ENCODE results near the gene CNOT3.
"Not testable (repeated sequence)": the region's sequence is repeated elsewhere in the genome, so short reads cannot be mapped to it uniquely, and the experiment has no call there.

Gene CNOT3

DNA sequence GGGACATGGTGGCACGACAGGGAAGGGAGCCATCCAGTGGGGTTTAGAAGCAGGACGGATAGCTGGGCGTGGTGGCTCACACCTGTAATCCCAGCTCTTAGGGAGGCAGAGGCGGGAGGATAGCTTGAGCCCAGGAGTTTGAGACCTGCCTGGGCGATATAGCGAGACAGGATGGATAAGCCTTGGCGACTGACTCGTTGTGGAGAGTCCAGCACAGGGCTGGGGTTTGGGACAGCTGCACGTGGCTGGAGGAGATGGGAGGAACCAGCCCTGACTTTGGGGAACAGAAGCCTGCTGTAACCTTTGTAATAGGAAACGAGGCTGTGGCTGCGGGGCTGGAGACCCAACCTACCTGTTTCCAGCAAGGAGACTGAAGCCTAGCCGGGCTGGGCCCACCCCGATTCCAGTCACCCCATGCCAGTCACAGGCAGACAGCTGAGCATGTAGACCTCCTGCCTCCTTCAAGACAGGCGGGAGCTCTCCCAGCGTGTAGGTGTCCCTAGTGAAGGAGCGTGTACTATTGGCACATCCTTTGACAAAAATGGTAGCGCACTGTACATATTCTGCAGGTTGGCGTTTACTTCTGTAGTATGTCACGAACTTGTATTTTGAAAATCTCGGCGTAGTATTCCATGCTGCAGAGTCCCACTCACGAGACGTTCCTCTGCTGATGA lies 13.9 kb downstream of the CNOT3 start:
- no peak for DNase-seq

DNA sequence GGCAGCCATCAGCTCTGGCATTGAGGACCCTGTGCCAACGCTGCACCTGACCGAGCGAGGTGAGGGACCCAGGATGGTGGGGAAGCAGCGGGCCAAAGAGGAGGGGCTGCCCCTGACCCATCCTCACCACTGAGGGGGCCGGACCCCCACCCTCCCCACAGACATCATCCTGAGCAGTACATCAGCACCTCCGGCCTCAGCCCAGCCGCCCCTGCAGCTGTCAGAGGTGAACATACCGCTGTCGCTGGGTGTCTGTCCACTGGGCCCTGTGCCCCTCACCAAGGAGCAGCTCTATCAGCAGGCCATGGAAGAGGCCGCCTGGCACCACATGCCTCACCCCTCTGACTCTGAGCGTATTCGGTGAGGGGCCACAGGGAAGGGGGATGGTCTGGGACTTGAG lies 14.7 kb downstream of the CNOT3 start:
- no peak for DNase-seq

DNA sequence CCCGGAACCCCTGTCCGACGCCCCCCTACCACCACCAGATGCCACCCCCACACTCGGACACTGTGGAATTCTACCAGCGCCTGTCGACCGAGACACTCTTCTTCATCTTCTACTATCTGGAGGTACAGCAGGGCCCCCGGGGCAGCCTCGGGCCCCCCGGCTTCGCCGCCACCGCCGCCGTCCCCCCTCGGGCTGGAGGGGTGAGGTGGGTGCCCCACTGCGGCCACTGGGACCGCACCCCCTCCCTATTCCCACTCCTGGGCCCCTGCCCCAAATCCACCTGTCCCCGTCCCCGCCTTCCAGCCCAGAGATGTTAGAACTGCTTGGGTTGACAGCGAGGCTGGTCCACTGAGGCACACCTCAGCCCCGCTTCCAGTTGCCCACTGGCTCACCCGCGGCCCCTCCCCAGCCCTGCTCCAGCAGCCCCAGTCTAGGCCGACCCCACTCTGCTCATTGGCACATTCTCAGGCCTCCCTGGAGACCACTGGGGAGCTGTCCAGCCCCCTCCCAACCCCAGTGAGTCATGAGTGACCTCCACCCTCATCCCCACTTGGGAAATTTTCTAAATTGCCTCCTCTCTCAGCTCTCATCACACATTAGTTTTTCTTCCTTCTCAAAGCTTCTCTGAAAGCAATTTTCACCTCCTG lies 15.4 kb downstream of the CNOT3 start:
- no peak for DNase-seq

DNA sequence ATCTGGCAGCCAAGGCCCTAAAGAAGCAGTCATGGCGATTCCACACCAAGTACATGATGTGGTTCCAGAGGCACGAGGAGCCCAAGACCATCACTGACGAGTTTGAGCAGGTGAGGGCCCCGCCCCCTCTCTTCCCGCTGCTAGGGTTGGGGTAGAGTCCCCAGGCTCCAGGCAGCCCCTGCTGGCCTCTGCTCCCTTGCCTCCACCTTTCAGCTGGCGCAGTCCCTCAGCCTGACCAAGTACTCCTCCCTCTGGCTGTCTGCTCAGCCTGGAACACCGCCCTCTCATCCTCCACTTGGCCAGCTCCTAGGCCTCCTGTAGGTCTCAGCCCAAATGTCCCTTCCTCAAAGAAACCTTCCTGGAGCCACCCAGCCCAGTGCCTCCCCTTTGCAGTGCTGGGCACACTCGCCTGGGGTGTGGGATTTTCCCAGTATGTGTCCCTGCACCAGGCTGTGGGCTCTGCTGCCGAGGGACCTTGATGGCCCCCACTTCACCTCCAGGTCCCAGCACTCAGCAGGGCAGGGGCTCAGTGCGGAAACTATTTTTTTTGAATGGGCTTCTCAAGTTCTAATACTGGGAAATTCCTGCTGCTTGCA lies 16.3 kb downstream of the CNOT3 start:
- DNase-seq: no peak

DNA sequence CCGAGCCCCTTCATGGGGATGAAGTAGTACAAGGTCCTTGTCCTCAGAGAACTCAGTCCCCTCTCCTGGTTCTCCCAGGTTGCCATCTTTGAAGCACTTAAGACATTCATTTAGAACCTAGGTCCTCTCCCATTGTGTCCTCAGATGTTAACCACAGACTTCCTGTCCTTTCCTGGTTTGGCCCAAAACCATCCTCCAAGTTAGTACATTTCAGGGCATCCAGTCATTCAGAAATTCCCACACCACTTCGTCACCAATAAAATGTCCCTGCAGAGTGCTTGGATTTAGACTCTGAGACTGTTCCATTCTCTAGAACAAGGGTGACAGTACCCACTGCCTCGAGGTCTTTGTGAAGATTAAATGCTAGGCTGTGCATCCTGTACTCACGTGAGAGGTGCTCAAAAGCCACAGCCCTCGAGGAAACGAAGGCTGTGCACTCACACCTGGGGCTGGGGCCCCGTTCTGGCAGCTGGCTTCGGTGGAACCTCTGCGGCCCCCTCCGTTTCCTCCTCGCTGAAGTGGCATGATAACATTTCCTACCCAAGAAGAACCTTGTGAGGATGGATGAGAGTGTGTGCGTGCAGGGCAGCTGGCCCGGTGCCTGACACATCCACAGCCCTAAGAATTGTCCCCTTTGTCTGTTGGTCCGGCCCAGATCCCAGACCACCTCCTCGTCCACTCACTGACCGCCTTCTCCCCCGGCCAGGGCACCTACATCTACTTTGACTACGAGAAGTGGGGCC lies 17.2 kb downstream of the CNOT3 start:
- peak in 3 of 5 experiments; percentile 33 to 92 (median 41) for DNase-seq

DNA sequence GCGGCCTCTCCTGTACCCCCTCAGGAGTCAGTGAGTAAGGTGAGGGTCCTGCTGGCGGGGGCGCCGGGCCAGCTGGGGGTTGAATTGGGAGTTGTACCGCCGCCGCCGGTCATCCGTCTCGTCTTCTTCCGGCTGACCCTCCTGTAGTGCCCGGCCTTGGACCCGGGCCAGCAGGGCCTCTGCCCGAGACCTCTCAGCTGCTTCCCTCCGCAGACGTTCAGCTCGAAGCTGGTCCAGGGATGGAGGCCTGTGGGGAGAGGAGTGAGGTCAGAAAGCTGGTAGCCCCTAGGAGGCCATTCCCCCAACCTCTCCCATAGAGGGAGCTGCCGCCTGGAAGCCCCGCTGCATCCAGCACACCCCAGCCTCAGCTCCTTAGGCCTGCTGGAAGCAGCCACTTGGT lies 18.1 kb downstream of the CNOT3 start:
- DNase-seq: no peak

DNA sequence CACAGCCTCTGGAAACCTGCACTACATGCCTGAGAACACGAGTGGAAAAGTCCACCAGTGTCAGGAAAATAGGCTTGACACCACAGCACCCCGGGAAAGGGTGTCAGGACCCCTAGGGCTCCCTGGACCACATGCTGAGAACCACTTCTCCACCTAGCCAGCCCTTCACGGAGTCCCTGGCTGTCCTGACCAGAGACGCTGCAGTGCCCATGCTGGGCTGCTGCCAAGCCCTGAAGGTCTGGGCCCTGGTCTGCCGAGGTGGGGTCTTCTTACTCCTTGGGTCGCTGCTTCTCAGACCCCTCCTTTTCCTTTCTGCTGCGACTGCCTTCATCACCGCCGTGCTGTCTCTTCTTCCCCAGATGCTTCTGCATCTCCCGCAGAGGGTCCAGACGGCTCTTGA lies 18.9 kb downstream of the CNOT3 start:
- no peak for DNase-seq

DNA sequence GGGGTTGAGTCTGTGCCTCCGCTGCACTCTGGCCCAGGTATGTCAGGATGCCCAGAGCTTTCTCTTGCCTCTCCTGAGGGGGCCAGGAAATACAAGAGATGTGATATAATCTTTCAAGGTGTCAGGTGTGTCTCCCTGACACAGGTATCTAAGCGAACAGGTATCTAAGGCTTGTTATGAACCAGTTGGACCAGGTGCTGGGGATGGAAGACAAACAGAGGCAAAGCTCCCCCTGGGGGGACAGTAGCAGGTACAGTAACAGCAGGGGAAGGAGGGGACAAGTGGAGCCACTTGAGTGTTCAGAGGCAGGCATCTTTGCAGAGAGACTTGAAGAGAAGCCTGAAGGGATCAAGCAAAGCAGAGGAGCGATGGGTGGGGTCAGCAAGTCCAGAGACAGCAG lies 19.4 kb downstream of the CNOT3 start:
- DNase-seq: no peak

DNA sequence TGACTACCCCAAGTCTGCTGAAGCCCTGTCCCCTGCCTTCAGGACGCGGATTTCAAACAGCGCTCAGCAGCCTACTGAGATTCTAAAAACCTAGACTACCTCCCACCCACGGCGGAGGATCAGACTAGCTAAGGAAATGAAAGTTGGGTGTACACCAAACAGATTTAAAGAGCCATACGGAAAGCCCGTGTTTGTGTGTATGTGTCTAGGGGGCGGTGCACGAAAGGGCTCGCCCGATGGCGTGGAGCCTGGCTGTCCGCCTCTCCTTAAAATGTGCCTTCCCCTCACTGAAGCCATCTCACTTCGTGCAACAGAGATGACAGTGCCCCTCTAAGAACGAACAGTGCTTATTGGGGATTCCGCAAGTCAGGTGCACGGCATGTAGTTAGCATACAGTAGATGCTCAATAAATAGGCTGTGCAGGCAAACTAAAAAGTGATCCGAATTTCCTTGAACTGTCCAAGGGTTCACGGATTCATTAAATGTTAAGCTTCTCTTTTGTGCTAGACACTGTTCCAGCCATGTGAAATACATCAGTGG lies 21.3 kb downstream of the CNOT3 start:
- DNase-seq: peak in 3 of 5 experiments; percentile 15 to 70 (median 21)

DNA sequence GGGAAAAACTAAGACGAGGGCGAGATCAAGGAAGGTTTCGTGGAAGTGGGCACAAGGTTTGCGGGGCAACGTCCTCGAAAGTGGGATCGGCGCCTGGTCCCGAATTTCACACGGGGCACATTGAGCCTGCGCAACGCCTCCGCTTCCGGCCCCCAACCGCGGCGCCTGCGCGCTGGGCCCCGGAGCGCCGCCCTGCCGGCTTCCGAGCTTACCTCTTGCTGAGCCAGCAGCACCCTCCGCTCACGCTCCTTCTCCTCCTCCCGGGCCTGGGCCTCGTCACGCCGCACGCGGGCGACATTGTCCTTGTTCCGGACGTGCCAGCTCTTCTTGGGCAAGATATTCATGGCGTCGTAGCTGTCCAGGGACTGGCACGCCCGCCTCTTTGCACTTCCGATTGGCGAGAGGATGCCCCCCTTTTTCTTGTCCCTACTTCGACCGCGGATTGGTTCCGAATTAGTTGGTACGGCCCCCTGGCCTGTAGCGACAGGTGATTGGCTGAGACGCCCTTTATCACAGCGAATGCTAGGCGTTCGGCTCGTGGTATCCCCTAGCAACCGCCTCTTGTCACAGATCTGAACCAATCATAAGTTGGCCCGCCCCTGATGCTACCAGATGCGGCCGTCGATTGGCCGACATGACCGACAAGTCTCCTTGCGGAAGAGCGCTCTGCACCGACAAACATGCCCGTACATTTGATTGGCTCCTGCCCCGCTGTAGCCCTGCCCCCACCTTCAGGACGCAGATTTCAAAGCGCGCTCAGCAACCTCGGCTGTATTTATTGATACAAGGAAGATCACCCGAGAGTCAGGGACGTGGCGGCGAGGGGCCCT lies 22.0 kb downstream of the CNOT3 start, which contains the start of gene LENG1:
TSS of gene LENG1 (minus strand) at position 370 of the 830 bp plus-strand sequence. CDS start at position 344, 26 bp downstream.
- peak; percentile 90 to 100 (median 99) for DNase-seq

DNA sequence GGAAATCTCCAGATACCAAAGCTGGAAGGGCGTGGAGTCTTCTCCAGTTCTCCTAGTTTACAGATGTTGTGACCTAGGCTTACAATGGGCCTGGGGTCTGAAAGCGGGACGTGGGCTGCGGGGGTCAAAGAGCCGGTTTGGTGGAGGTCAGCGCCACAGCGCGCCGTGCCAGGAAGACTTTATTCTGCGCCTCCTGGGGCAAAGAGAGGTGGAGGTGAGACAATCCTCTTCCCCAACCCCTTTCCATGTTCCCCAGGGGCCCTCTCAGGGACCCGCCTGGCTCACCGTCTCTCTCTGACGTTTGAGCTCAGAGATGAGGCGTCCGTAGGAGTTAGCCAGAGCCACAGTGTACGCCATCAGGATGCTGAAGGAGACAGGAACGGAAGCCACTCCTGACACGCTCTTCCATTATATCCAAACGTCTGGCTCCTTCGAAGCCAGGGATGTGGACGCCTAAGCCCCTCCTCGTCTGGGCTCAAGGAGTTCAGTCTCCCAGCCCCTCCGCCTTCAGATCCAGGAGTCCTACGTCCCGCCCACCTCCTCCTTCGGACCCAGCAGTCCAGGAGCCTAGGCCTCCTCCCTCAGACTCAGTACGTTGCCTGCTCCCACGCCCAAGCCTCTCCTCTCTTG lies 22.7 kb downstream of the CNOT3 start:
- DNase-seq: no peak

DNA sequence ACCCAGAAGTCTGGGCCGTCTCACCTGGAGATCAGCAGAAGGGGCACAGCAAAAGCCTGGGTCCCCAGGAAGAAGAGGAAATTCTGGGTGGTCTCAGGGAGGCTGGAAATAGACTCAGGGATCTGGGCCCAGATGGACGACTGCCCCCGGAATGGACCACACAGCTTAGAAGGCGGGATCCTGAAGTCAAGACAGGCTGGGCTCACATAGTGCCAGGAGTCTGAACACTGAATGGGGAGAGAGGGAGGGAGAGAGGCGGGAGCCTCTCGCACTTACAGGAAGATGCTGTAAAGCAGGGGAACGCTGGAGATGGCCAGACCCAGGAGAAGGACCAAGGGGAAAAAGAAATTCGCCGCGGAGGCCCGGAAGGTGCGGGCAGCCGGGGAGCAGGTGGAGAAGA lies 23.3 kb downstream of the CNOT3 start:
- DNase-seq: no peak

DNA sequence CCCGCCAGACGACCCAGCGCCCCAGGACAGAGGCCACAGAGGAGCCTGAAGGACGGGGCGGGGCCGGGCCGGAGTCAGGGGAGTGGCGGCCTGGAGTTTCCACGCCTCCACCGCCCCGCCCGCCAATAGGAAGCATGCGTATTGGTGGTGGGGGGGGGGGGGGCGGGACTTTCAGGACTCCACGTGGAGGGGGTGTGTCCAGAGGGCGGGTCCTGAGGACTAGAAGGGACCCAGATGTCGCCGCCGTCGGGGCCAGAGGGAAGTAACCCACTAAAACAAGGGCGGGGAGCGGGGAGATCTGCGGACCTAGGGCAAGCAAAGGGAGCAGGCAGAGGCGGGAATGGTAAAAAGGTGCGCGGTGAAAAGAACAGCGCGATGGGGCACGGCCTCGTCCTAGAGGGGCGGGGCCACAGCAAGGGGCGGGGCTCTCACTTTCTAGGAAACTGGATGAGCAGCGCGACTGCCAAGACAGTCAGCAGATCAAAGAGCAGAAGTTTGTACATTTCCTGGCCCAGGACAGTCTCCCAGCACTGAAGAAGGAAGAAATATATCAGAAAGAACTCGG lies 24.8 kb downstream of the CNOT3 start:
- DNase-seq: peak; percentile 59 to 83 (median 67)

DNA sequence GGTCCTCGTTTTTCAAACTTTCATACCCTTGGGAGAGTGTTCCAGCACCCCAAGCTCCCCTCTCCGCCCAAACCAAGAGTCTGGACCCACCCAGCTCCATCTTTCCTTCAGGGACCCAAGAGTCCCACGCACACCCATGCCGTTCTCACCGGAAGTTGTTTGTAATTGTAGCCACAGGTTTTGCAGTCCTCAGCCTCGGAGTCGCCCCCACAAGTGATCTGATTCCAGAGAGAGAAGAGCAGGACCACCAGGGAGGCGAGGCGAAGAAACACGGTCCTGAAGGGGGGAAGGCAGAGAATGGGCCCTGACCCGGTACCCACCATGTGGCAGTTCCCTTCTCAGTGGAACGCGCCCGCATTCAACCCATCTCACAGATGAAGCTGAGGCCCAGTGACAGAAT lies 25.3 kb downstream of the CNOT3 start:
- DNase-seq: no peak

DNA sequence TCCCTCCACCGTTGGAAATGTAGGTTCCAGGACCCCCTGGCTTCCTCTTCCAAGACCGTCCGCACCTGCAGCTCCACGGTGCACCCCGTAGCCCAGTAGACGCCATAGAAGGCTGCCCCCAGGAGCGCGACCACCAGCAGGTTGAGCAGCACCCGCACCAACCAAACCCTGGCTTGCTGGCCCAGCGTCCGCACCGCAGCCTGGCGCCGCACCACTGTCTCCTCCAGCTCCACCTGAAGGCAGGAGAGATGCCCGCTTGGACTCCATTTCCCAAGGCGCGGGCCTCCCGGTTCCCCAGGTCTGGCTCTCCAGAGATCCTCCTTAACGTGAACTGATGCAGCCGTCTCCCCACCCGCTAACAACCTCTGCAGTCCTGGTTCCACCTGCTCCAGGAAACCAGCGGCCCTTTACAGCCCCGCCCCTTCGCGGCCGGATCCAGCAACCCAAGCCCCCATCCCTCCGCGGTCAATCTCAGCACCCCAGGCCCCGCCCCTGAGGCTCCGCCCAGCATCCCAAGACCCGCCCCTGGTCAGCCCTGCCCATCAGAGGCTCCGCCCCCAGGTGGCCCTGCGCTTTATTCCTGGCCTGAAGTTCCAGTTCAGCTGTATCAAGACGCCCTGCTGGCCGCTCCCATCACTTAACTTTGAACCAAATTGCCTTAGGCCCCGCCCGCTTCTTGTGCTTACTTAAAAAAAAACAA lies 27.0 kb downstream of the CNOT3 start:
- peak in 4 of 5 experiments; percentile 43 to 78 (median 62) for DNase-seq

DNA sequence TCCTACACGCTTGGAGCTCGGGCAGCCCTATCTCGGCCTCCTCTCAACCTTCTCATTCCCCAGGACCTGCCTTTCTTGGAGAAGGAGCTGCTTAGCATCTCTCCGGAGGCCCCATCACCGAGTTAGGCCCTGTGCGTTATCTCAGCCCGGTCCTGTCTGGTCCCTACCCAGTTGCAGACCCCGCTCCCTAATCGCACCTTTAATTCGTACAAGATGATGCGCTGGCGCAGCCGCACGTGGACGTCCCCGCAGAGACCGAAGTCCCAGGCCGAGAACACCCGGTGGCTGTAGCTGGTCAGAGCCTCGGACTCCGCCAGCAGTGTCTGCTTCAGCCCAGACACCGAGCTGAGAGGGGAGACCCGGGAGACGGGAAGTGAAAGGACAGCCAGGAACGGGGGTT lies 27.7 kb downstream of the CNOT3 start:
- no peak for DNase-seq

DNA sequence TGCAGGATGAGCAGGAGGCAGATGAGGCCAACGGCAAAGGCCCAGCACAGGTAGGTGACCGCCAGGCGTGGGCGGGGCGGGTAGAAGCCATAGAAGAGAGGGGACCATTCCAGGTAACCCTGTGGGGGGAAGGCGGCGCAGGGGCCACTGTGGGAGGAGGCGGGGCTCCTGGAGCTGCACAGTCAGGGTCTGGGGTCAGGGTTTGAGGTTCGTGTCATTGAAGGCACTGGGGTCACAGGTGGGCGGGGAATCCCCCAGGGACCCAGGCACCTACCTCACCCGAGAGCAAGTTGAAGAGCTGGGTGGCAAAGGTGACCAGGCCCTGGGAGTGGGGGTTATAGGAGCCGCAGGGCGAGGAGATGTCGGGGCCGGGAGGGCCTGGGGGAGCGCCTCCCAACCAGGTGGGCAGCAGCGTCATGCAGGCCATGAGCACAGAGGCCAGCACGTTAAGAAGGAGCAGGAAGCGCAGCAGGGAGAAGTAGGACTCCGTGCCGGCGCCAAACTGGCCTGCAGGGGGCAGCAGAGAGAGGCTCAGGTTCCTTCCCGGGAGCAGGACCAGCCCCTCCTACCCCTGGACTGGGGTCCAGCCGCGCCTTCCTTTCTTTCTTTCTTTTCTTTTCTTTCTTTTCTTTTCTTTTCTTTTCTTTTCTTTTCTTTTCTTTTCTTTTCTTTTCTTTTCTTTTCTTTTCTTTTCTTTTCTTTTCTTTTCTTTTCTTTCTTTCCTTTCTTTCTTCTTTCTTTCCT lies 30.8 kb downstream of the CNOT3 start:
- DNase-seq: peak; percentile 70 to 91 (median 85)

DNA sequence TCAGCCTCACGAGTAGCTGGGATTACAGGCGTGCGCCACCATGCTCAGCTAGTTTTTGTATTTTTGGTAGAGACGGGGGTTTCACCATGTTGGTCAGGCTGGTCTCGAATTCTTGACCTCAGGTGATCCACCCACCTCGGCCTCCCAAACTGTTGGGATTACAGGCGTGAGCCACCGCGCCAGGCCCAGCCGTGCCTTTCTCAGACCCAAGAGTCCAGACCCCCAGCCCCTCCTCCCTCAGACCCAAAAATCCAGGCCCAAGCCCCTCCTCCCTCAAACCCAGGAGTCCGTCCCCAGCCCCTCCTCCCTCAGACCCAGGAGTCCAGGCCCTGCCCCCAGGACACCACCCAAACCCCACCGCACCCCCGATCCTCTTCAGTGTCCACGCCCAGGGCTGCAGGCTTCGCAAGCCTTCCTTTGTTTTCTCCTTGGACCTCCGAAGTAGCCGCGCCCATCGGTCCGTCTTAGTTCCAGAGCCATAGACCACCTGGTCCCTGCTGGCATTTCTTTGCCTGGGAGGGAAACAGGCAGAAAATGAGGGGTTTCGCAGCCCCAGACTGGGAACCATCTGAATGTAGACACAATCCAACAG lies 31.7 kb downstream of the CNOT3 start:
- no peak for DNase-seq

DNA sequence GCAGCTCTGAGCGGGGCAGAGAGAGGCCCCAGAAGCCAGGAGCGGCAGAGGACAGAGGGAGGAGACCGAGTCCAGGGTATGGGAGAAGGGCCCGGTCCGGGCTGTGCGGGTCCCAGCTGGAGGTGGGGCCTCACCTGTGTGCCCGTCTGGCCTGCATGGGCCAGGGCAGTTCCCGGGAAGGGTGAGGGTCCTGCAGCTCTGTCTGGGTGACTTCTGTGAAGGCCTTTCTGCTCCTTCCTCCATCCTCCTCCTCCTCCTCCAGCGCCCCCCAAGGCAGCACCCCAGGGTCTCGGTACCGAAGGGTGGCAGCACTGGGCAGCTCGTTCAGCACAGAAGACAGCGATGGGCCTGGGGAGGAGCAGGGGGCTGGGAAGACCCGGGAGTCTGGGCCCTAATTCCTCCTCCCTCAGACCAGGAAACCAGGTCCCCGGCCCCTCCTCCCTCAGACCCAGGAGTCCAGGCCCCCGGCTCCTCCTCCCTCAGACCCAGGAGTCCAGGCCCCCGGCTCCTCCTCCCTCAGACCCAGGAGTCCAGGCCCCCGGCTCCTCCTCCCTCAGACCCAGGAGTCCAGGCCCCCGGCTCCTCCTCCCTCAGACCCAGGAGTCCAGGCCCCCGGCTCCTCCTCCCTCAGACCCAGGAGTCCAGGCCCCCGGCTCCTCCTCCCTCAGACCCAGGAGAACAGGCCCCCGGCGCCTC lies 34.3 kb downstream of the CNOT3 start:
- not testable (repeated sequence) for DNase-seq
